Measurements from ENCODE around the gene SPINK1.
"Not testable (repeated sequence)": the region's sequence is repeated elsewhere in the genome, so short reads cannot be mapped to it uniquely, and the experiment has no call there.

SPINK1 gene

GRCh38 chr5:147803926-147804325, 27.5 kb downstream of the SPINK1 start:
- no peak overlapping the region for H3K4me3 ChIP-seq (ENCODE audit: low read depth, low read length)
- DNase-seq (ENCODE audit: low read depth), result no peak
- TF ChIP-seq CTCF (IDR thresholded peaks at IDR 0.05; ENCODE audit: control insufficient read depth, extremely low read depth, insufficient read depth), result no peak

- DNase-seq (ENCODE audit: low read depth); H3K4me3 ChIP-seq (ENCODE audit: low read depth, low read length): not testable (repeated sequence)
These were observed 28.3 kb downstream of the SPINK1 start for GRCh38 chr5:147803161-147803560.

GRCh38 chr5:147801461-147801860, 30.0 kb downstream of the SPINK1 start:
- no peak overlapping the region for H3K4me3 ChIP-seq (ENCODE audit: low read depth, low read length)
- DNase-seq (ENCODE audit: low read depth), result no peak
- no peak for TF ChIP-seq CTCF (IDR thresholded peaks at IDR 0.05; ENCODE audit: control insufficient read depth, extremely low read depth, insufficient read depth)

GRCh38 chr5:147800491-147800890, 31.0 kb downstream of the SPINK1 start:
- H3K4me3 ChIP-seq (ENCODE audit: low read depth, low read length), result no peak overlapping the region
- no peak for TF ChIP-seq CTCF (IDR thresholded peaks at IDR 0.05; ENCODE audit: control insufficient read depth, extremely low read depth, insufficient read depth)

GRCh38 chr5:147796556-147797308, 34.7 kb downstream of the SPINK1 start:
- no peak for DNase-seq (ENCODE audit: low read depth)

More at GRCh38 chr5:147800491-147800890, 31.0 kb downstream of the SPINK1 start:
- no peak for DNase-seq (ENCODE audit: low read depth)

GRCh38 chr5:147791181-147791580, 40.3 kb downstream of the SPINK1 start:
- TF ChIP-seq CTCF (IDR thresholded peaks at IDR 0.05; ENCODE audit: control insufficient read depth, extremely low read depth, insufficient read depth), result no peak
- H3K4me3 ChIP-seq (ENCODE audit: low read depth, low read length), result no peak overlapping the region

More at GRCh38 chr5:147796556-147797308, 34.7 kb downstream of the SPINK1 start:
- H3K4me3 ChIP-seq (ENCODE audit: low read depth, low read length), result no peak overlapping the region
- TF ChIP-seq CTCF (IDR thresholded peaks at IDR 0.05; ENCODE audit: control insufficient read depth, extremely low read depth, insufficient read depth), result no peak

GRCh38 chr5:147789820-147790219, 41.7 kb downstream of the SPINK1 start:
- DNase-seq (ENCODE audit: low read depth), result no peak
- TF ChIP-seq CTCF (IDR thresholded peaks at IDR 0.05; ENCODE audit: control insufficient read depth, extremely low read depth, insufficient read depth), result no peak

More at GRCh38 chr5:147791181-147791580, 40.3 kb downstream of the SPINK1 start:
- no peak for DNase-seq (ENCODE audit: low read depth)

More at GRCh38 chr5:147789820-147790219, 41.7 kb downstream of the SPINK1 start:
- H3K4me3 ChIP-seq (ENCODE audit: low read depth, low read length), result no peak overlapping the region
